ENCODE measurements around the gene EFCAB8. TPM values are rescaled to one million over a fixed set of nuclear protein-coding genes. Genes with fewer than 3 reads are reported as not detected.

Gene EFCAB8
- total RNA-seq, 1 experiment from 2014 or later = 0.09 TPM

DNA sequence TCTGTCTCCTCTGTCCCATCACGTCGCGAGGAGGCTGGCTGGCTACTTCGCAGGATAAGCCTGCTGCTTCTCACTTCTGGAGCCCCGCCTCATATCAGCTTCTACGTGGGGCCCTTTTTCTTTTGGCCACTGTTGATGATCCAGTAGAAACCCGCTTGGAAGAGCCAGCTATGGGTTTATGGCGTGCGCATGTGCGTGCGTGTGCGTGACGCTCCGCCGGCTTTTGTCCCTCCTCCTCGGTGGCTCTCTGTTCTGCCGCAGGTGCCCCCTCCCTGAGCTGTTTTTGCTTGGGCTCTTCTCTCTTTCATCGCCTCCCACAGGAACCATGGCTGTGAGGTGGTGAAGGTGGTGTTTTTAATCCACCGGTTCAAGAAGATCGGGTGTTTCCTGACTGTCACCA is 26.5 kb downstream of the EFCAB8 start:
- H3K9me3 ChIP-seq (ENCODE audit: control insufficient read depth, low read depth, low read length) = no peaks in the 10 kb centered on the region
- no peak overlapping the region for H3K23ac ChIP-seq (ENCODE audit: insufficient read length, low read depth, low read length)
- H3K4me2 ChIP-seq (ENCODE audit: insufficient read depth, insufficient read length, low read length) = no peak overlapping the region
- no peak overlapping the region for H3K4ac ChIP-seq (ENCODE audit: low read depth, low read length)
- Mint-ChIP-seq H3K27ac (peak overlapping the region in 2 of 3 experiments; percentile 30 to 55; a peak in 3 of 7 replicates), H3K4me3 (no peak overlapping the region), H3K9me3 (no peaks in the 10 kb centered on the region), H3K27me3 (ENCODE audit: low read depth) (no peaks in the 10 kb centered on the region; the same call in 1 of the 2 replicates), H3K4me1 (peaks cover 18 to 21% of the 10 kb centered on the region in 2 experiments), H3K36me3 (ENCODE audit: insufficient read depth in 1 of 3, low read depth in 3 of 3) (no peaks in the 10 kb centered on the region; a peak in 1 of 7 replicates)
- no peak overlapping the region for H2BK5ac ChIP-seq (ENCODE audit: insufficient read length, low read length)
- H3K9ac ChIP-seq (ENCODE audit: extremely low read depth, insufficient read length, low read length) = no peak overlapping the region
- no peak overlapping the region for H3K18ac ChIP-seq (ENCODE audit: insufficient read length, low read depth, low read length)
- no peak overlapping the region for H2BK20ac ChIP-seq (ENCODE audit: low read depth, low read length, poor library complexity, severe bottlenecking)
- no peak overlapping the region for H4K5ac ChIP-seq (ENCODE audit: insufficient read length, low read depth, low read length)
- H3T11ph ChIP-seq (ENCODE audit: low read length) = no peak overlapping the region
- peaks cover 2% of the 10 kb centered on the region; the same call in 1 of the 2 replicates for H3K4me1 ChIP-seq (ENCODE audit: insufficient read depth, low read length)
- DNase-seq = no peak
- no peak overlapping the region for H2BK15ac ChIP-seq (ENCODE audit: low read depth, low read length)
- no peak overlapping the region for H2BK120ac ChIP-seq (ENCODE audit: low read depth, low read length, poor library complexity, severe bottlenecking)
- H3K14ac ChIP-seq (ENCODE audit: insufficient read depth, low read length) = no peak overlapping the region
- no peak overlapping the region for H2AFZ ChIP-seq (ENCODE audit: low read length)
- no peaks in the 10 kb centered on the region for H3K27me3 ChIP-seq (ENCODE audit: insufficient read depth, low read length)
- H3K27ac ChIP-seq (ENCODE audit: insufficient read length, low read depth, low read length) = no peak overlapping the region
- no peaks in the 10 kb centered on the region for H3K79me1 ChIP-seq (ENCODE audit: insufficient read depth, low read depth, low read length, poor library complexity, severe bottlenecking)
- no peak overlapping the region for H3K56ac ChIP-seq (ENCODE audit: insufficient read length, low read depth, low read length)
- TF ChIP-seq, protein P1, sequence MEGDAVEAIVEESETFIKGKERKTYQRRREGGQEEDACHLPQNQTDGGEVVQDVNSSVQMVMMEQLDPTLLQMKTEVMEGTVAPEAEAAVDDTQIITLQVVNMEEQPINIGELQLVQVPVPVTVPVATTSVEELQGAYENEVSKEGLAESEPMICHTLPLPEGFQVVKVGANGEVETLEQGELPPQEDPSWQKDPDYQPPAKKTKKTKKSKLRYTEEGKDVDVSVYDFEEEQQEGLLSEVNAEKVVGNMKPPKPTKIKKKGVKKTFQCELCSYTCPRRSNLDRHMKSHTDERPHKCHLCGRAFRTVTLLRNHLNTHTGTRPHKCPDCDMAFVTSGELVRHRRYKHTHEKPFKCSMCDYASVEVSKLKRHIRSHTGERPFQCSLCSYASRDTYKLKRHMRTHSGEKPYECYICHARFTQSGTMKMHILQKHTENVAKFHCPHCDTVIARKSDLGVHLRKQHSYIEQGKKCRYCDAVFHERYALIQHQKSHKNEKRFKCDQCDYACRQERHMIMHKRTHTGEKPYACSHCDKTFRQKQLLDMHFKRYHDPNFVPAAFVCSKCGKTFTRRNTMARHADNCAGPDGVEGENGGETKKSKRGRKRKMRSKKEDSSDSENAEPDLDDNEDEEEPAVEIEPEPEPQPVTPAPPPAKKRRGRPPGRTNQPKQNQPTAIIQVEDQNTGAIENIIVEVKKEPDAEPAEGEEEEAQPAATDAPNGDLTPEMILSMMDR (conservative IDR thresholded peaks at IDR 0.05) = no peak
- no peaks in the 10 kb centered on the region for H3K79me2 ChIP-seq (ENCODE audit: insufficient read depth, low read length)
- H2BK12ac ChIP-seq (ENCODE audit: insufficient read length, low read depth, low read length) = no peak overlapping the region
- no CpG with 5 or more reads among the region's 20 CpGs for whole genome bisulfite sequencing (ENCODE audit: extremely low coverage, insufficient read length, low lambda C conversion rate)
- H4K91ac ChIP-seq (ENCODE audit: insufficient read length, low read depth, low read length) = no peak overlapping the region
- no peak overlapping the region for H2AK5ac ChIP-seq (ENCODE audit: insufficient read length, low read length)
- no peak overlapping the region for H4K8ac ChIP-seq (replicated peaks; ENCODE audit: insufficient read length, low read depth, low read length)
- no peaks in the 10 kb centered on the region for H4K20me1 ChIP-seq (ENCODE audit: control insufficient read depth, insufficient read depth, insufficient read length)
- H3K23me2 ChIP-seq (ENCODE audit: insufficient read length, low read depth, low read length, poor library complexity, severe bottlenecking) = no peaks in the 10 kb centered on the region

Measured in H9 (cell line).